Panc1 (cell line): ENCODE measurements around the gene ITGA8. TPM values are rescaled to one million over a fixed set of nuclear protein-coding genes. Genes with fewer than 3 reads are reported as not detected.

Experiments used
- ATAC-seq: fragments of 200-7000 bp; cut with Tn5 transposase; 2 replicates; pipeline ENCODE4 v1.9.1; 2020; ENCODE audit warnings: mild to moderate bottlenecking, moderate library complexity
- BruUV-seq: library from RNA; stranded (reverse); fragments of 400-500 nt; replicated peaks from 2 replicates; lab custom pipeline; 2021; lab: Mats Ljungman, UMichigan
- CTCF ChIA-PET: fragments of 300-600 bp; sonication (Branson Sonifier 250); formaldehyde crosslinking; loops from one replicate; lab custom pipeline; 2022; ENCODE audit warnings: antibody characterized with exemption; lab: Charles Lee
- POLR2A ChIA-PET: fragments of 300-600 bp; sonication (Branson Sonifier 250); formaldehyde crosslinking; loops from one replicate; lab custom pipeline; 2022; ENCODE audit warnings: antibody characterized with exemption; lab: Charles Lee
- DNase-seq: peaks from one replicate; pipeline ENCODE4 v3.0.0-alpha.2; 2010; ENCODE audit warnings: low read depth, low spot score
- H3K27ac ChIP-seq: 2 replicates; pipeline ENCODE4 v1.5.1; 2011; ENCODE audit warnings: mild to moderate bottlenecking, low read length, inconsistent platforms
- H3K27me3 ChIP-seq: fragments of 200-500 bp; sonication (Bioruptor generic); 2 replicates; pipeline ENCODE4 v1.6.0; 2014; ENCODE audit warnings: low read length, inconsistent platforms; ENCODE audit not compliant: control insufficient read depth, insufficient read depth
- H3K36me3 ChIP-seq: fragments of 200-500 bp; sonication (Bioruptor generic); 2 replicates; pipeline ENCODE4 v1.5.1; 2014; ENCODE audit warnings: inconsistent platforms, mild to moderate bottlenecking, low read length, moderate library complexity; ENCODE audit not compliant: control insufficient read depth, insufficient read depth
- H3K4me1 ChIP-seq: 2 replicates; pipeline ENCODE4 v1.5.1; 2011; ENCODE audit warnings: inconsistent platforms, mild to moderate bottlenecking, low read length, moderate library complexity; ENCODE audit not compliant: control insufficient read depth, insufficient read depth
- H3K4me3 ChIP-seq, 2 experiments: 2 replicates each; pipeline ENCODE4 v1.5.1; 2011 to 2012; ENCODE audit warnings: low read depth in 2 of 2, low read length in 2 of 2, mild to moderate bottlenecking in 2 of 2, inconsistent platforms in 1 of 2, moderate library complexity in 1 of 2
- H3K9me3 ChIP-seq: fragments of 200-500 bp; sonication (Bioruptor generic); 2 replicates; pipeline ENCODE4 v1.5.1; 2014; ENCODE audit warnings: low read depth, mild to moderate bottlenecking, inconsistent platforms, low read length, moderate library complexity; ENCODE audit not compliant: control insufficient read depth, insufficient read depth
- CTCF ChIP-seq: fragments of 450-650 bp; IDR thresholded peaks from 2 replicates; pipeline ENCODE4 v1.5.1; 2017; ENCODE audit warnings: mild to moderate bottlenecking
- POLR2AphosphoS5 ChIP-seq: IDR thresholded peaks from 2 replicates; pipeline ENCODE4 v1.6.1; 2012; ENCODE audit warnings: mild to moderate bottlenecking, low read depth, low read length, moderate library complexity
- REST ChIP-seq, 2 experiments: IDR thresholded peaks; 2 replicates each; pipeline ENCODE4 v1.6.1; 2011 to 2012; ENCODE audit warnings: low read depth in 2 of 2, control low read depth in 1 of 2, low read length in 1 of 2, mild to moderate bottlenecking in 1 of 2, moderate library complexity in 1 of 2; ENCODE audit not compliant: insufficient read depth in 1 of 2
- SIN3A ChIP-seq: IDR thresholded peaks from 2 replicates; pipeline ENCODE4 v1.6.1; 2012; ENCODE audit warnings: low read depth, mild to moderate bottlenecking, low read length, moderate library complexity, borderline replicate concordance; ENCODE audit not compliant: insufficient read depth
- TCF7L2 ChIP-seq: IDR thresholded peaks from 2 replicates; pipeline ENCODE4 v1.6.1; 2011; ENCODE audit warnings: mild to moderate bottlenecking, low read depth, low read length, inconsistent platforms
- in situ Hi-C: cut with HindIII; loops from 2 replicates; pipeline ENCODE4 v1.10.0; 2016; ENCODE audit warnings: low sequenced_read_pairs, low pct_unique_long_range_greater_than_20kb
- intact Hi-C: fragments of 100-400 bp; cut with micrococcal nuclease; formaldehyde crosslinking; loops from one replicate; pipeline ENCODE4 v1.10.0; 2022; ENCODE audit not compliant: unreplicated experiment
- total RNA-seq: library from RNA; stranded (reverse); gene quantifications from one replicate; pipeline ENCODE4 v1.2.1, GENCODE V29; 2021; ENCODE audit not compliant: unreplicated experiment

Gene ITGA8
- total RNA-seq, 1 experiment from 2014 or later = 0.18 TPM

- ATAC-seq = no peak
- 0 out of 2 replicates have a peak, but pooled peaks cover 4% of the 10 kb centered on the region for H3K27me3 ChIP-seq
- CTCF ChIA-PET = no interaction called here
Measured at GRCh38 chr10:15469111-15469510, 250.6 kb downstream of the ITGA8 start.

GRCh38 chr10:15464381-15464780, 255.3 kb downstream of the ITGA8 start:
- no TSS peak for BruUV-seq
- intact Hi-C loops (no loop called here), in situ Hi-C loops (no loop called here)
- CTCF ChIA-PET = no interaction called here
- Histone ChIP-seq H3K27me3 (no peaks in the 10 kb centered on the region), H3K4me3 (no peak overlapping the region), H3K27ac (no peak overlapping the region), H3K9me3 (no peaks in the 10 kb centered on the region), H3K36me3 (no peaks in the 10 kb centered on the region), H3K4me1 (no peaks in the 10 kb centered on the region)
- DNase-seq (no peak), ATAC-seq (no peak)
- TF ChIP-seq POLR2AphosphoS5 (no peak), REST (IDR thresholded peaks at IDR 0.05; ENCODE audit: insufficient read depth in 1 of 2, low read depth in 2 of 2, low read length in 1 of 2) (no peak), TCF7L2 (no peak), CTCF (no peak), SIN3A (no peak)
- POLR2A ChIA-PET = no interaction called here

More at GRCh38 chr10:15469111-15469510, 250.6 kb downstream of the ITGA8 start:
- BruUV-seq = no TSS peak
- no peak overlapping the region for H3K27ac ChIP-seq
- H3K4me3 ChIP-seq = no peak overlapping the region
- no peaks in the 10 kb centered on the region for H3K9me3 ChIP-seq
- no peak for TF ChIP-seq CTCF
- DNase-seq = no peak
- POLR2A ChIA-PET = no interaction called here
- no peaks in the 10 kb centered on the region for H3K36me3 ChIP-seq
- no peaks in the 10 kb centered on the region for H3K4me1 ChIP-seq
- in situ Hi-C loops = no loop called here
- intact Hi-C loops = no loop called here

Other genes starting within 250 kb of the ITGA8 start
- 10.4 TPM for gene MINDY3, start 140.6 kb upstream of the ITGA8 start, total RNA-seq